Measurements from ENCODE around the gene RPS18.

- TF ChIP-seq CTCF (conservative IDR thresholded peaks at IDR 0.05 in 1 of 2, IDR thresholded peaks at IDR 0.05 in 1 of 2; ENCODE audit: low read depth in 1 of 2, low read length in 2 of 2) (peak; percentile 36 to 49), EZH2 (IDR thresholded peaks at IDR 0.05; ENCODE audit: low read length, missing control alignments) (no peak)
These were observed 8.2 kb downstream of the RPS18 start for GRCh38 chr6:33279971-33280511.

Data from fibroblast of lung (primary cell).